Upper lobe of left lung (tissue), 6 donors: Measurements from ENCODE around the gene HTRA3. TPM values are rescaled to one million over a fixed set of nuclear protein-coding genes. Genes with fewer than 3 reads are reported as not detected.

Source experiments
- ATAC-seq, 2 donors: fragments of 200-7000 bp; cut with Tn5 transposase; one replicate each; pipeline ENCODE4 v1.9.1; 2022; ENCODE audit warnings: mild to moderate bottlenecking in 2 of 2, moderate library complexity in 2 of 2; ENCODE audit not compliant: low FRiP score in 2 of 2
- DNase-seq, 2 donors: peaks; one replicate each; pipeline ENCODE4 v3.0.0-alpha.2; 2019 to 2020
- H3K27ac ChIP-seq, 4 donors: fragments of 200-600 bp; sonication (generic); one replicate each; pipeline ENCODE4 v1.5.1; 2016 to 2019
- H3K27me3 ChIP-seq, 4 donors: fragments of 200-600 bp; sonication (generic); one replicate each; pipeline ENCODE4 v1.5.1; 2017 to 2019
- H3K36me3 ChIP-seq, 4 donors: fragments of 200-600 bp; sonication (generic); one replicate each; pipeline ENCODE4 v1.5.1; 2016 to 2019
- H3K4me1 ChIP-seq, 4 donors: fragments of 200-600 bp; sonication (generic); one replicate each; pipeline ENCODE4 v1.5.1; 2018 to 2019
- H3K4me3 ChIP-seq, 4 donors: fragments of 200-600 bp; sonication (generic); one replicate each; pipeline ENCODE4 v1.5.1; 2017 to 2019; ENCODE audit warnings: mild to moderate bottlenecking in 2 of 4, moderate library complexity in 1 of 4
- H3K9me3 ChIP-seq, 4 donors: fragments of 200-600 bp; sonication (generic); one replicate each; pipeline ENCODE4 v1.5.1; 2018 to 2019
- CTCF ChIP-seq, 6 experiments: fragments of 450-650 bp in 4 of 6; fragments of 200-600 bp in 2 of 6; sonication (generic) in 2 of 6; IDR thresholded peaks; one replicate each; pipeline ENCODE4 v1.5.1; 2016 to 2019; ENCODE audit warnings: antibody characterized with exemption in 6 of 6
- EP300 ChIP-seq, 4 donors: sonication (generic); formaldehyde crosslinking; IDR thresholded peaks; one replicate each; pipeline ENCODE4 v1.5.1; 2017; ENCODE audit warnings: antibody characterized with exemption in 4 of 4, control low read depth in 2 of 4
- POLR2A ChIP-seq, 4 donors: fragments of 450-650 bp; IDR thresholded peaks; one replicate each; pipeline ENCODE4 v1.5.1; 2016 to 2017; ENCODE audit warnings: antibody characterized with exemption in 4 of 4, mild to moderate bottlenecking in 2 of 4
- POLR2AphosphoS5 ChIP-seq, 2 donors: sonication (generic); formaldehyde crosslinking; IDR thresholded peaks; one replicate each; pipeline ENCODE4 v1.5.1; 2017; ENCODE audit warnings: antibody characterized with exemption in 2 of 2
- WGBS, 2 donors: methylation state at CpG; one replicate each; pipeline ENCODE4 v1.1.5; 2017 to 2018; 5-methylcytosine and 5-hydroxymethylcytosine counted together
- total RNA-seq, 6 donors: library from RNA; depleted of rRNA in 4 of 6; stranded (reverse); fragments of >200 nt in 4 of 6; gene quantifications; one replicate each; pipeline versions ENCODE4 v1.1.0 to v1.2.1, GENCODE V29; 2016 to 2021
- donor health status: DM: no; HTN: no; CAD: no; lungs with moderate emphysema.
- donor health status: DM: no; HTN: yes; CAD: no; lungs with severe emphysema.

Gene HTRA3
- total RNA-seq, 6 donors from 2014 or later, result 5.2 to 51.1 (median 19.7) TPM

- 95 to 97% methylated on average over 13 to 15 of the region's 15 CpGs for WGBS, 2 donors
- no peaks in the 10 kb centered on the region for H3K9me3 ChIP-seq
- peak overlapping the region in 3 of 4 donors; percentile 60 to 65 (median 62) for H3K27ac ChIP-seq
- DNase-seq (peak in 1 of 2 donors; percentile 45), ATAC-seq (no peak)
- TF ChIP-seq POLR2A (IDR thresholded peaks at IDR 0.05) (no peak), EP300 (IDR thresholded peaks at IDR 0.05) (no peak), POLR2AphosphoS5 (IDR thresholded peaks at IDR 0.05) (no peak), CTCF (IDR thresholded peaks at IDR 0.05) (no peak)
- peaks cover 0 to 84% (median 55%) of the 10 kb centered on the region in 4 donors for H3K36me3 ChIP-seq
- H3K4me1 ChIP-seq, result peaks cover 11 to 22% (median 14%) of the 10 kb centered on the region in 4 donors
- H3K27me3 ChIP-seq, result no peaks in the 10 kb centered on the region
- no peak overlapping the region for H3K4me3 ChIP-seq
These were observed 46.8 kb upstream of the HTRA3 start for GRCh38 chr4:8222609-8223388.

- no peak overlapping the region for H3K4me3 ChIP-seq
- DNase-seq (no peak), ATAC-seq (no peak)
- 80 to 88% methylated on average over 3 to 12 of the region's 12 CpGs for WGBS, 2 donors
- peaks cover 0 to 80% (median 41%) of the 10 kb centered on the region in 4 donors for H3K36me3 ChIP-seq
- no peaks in the 10 kb centered on the region for H3K9me3 ChIP-seq
- H3K4me1 ChIP-seq, result peaks cover 22 to 35% (median 28%) of the 10 kb centered on the region in 4 donors
- no peaks in the 10 kb centered on the region for H3K27me3 ChIP-seq
- H3K27ac ChIP-seq, result no peak overlapping the region
- TF ChIP-seq EP300 (IDR thresholded peaks at IDR 0.05) (no peak), CTCF (IDR thresholded peaks at IDR 0.05) (no peak), POLR2AphosphoS5 (IDR thresholded peaks at IDR 0.05) (no peak), POLR2A (IDR thresholded peaks at IDR 0.05) (no peak)
These were observed 45.1 kb upstream of the HTRA3 start for GRCh38 chr4:8224267-8224974.

GRCh38 chr4:8224975-8225625 is 44.5 kb upstream of the HTRA3 start:
- Histone ChIP-seq H3K4me1 (peaks cover 22 to 35% (median 28%) of the 10 kb centered on the region in 4 donors), H3K27me3 (no peaks in the 10 kb centered on the region), H3K9me3 (no peaks in the 10 kb centered on the region), H3K4me3 (no peak overlapping the region), H3K36me3 (peaks cover 0 to 74% (median 34%) of the 10 kb centered on the region in 4 donors), H3K27ac (no peak overlapping the region)
- WGBS, 2 donors, result 68 to 79% methylated on average over 4 to 12 of the region's 12 CpGs
- DNase-seq (peak in 1 of 2 donors; percentile 35), ATAC-seq (no peak)
- TF ChIP-seq CTCF (IDR thresholded peaks at IDR 0.05), result no peak
- no peak for TF ChIP-seq EP300 (IDR thresholded peaks at IDR 0.05)
- no peak for TF ChIP-seq POLR2AphosphoS5 (IDR thresholded peaks at IDR 0.05)
- TF ChIP-seq POLR2A (IDR thresholded peaks at IDR 0.05), result no peak

- TF ChIP-seq POLR2A (IDR thresholded peaks at IDR 0.05) (no peak), EP300 (IDR thresholded peaks at IDR 0.05) (no peak), CTCF (IDR thresholded peaks at IDR 0.05) (no peak), POLR2AphosphoS5 (IDR thresholded peaks at IDR 0.05) (no peak)
- 77 to 82% methylated on average over 10 of the region's 10 CpGs for WGBS, 2 donors
- no peak for DNase-seq
- Histone ChIP-seq H3K27ac (no peak overlapping the region), H3K27me3 (no peaks in the 10 kb centered on the region), H3K9me3 (no peaks in the 10 kb centered on the region), H3K4me3 (no peak overlapping the region), H3K4me1 (peaks cover 18 to 28% (median 24%) of the 10 kb centered on the region in 4 donors), H3K36me3 (peaks cover 0 to 68% (median 32%) of the 10 kb centered on the region in 4 donors)
- ATAC-seq, result no peak
These were observed 43.7 kb upstream of the HTRA3 start for GRCh38 chr4:8225706-8226443.
